Activated CD4-positive, alpha-beta T cell treated with anti-CD3 and anti-CD28 coated beads, Interleukin-2, amount 10 ng/mL, durations not matched to agents 24 days and 14 days (primary cell): ENCODE results near the gene VSIG4. TPM values are rescaled to one million over a fixed set of nuclear protein-coding genes. Genes with fewer than 3 reads are reported as not detected.
"Not testable (repeated sequence)": the region's sequence is repeated elsewhere in the genome, so short reads cannot be mapped to it uniquely, and the experiment has no call there.

Experiments
- DNase-seq: peaks from one replicate; pipeline ENCODE4 v3.0.0; 2022
- H3K27ac Mint-ChIP-seq: one replicate; pipeline ENCODE4 v1.8.0; 2022; ENCODE audit warnings: mild to moderate bottlenecking, mixed read lengths
- H3K27me3 Mint-ChIP-seq: one replicate; pipeline ENCODE4 v1.8.0; 2022; ENCODE audit warnings: mixed read lengths
- H3K36me3 Mint-ChIP-seq: one replicate; pipeline ENCODE4 v1.8.0; 2022; ENCODE audit warnings: low read depth, mild to moderate bottlenecking, mixed read lengths
- H3K4me1 Mint-ChIP-seq: one replicate; pipeline ENCODE4 v1.8.0; 2021; ENCODE audit warnings: mixed read lengths
- H3K4me3 Mint-ChIP-seq: one replicate; pipeline ENCODE4 v1.8.0; 2022; ENCODE audit warnings: mild to moderate bottlenecking, moderate library complexity, mixed read lengths
- H3K9me3 Mint-ChIP-seq: one replicate; pipeline ENCODE4 v1.8.0; 2021; ENCODE audit warnings: mixed read lengths
- intact Hi-C: fragments of 100-400 bp; cut with micrococcal nuclease; formaldehyde crosslinking; loops from one replicate; pipeline ENCODE4 v1.15.1; 2023
- total RNA-seq: library from RNA; stranded (reverse); gene quantifications from 2 replicates; pipeline ENCODE4 v1.2.3, GENCODE V29; 2022

The VSIG4 gene
- total RNA-seq, 1 donor from 2014 or later: not detected

- H3K9me3 Mint-ChIP-seq: no peaks in the 10 kb centered on the region
- H3K4me3 Mint-ChIP-seq: no peak overlapping the region
- DNase-seq: no peak
- peaks cover 3% of the 10 kb centered on the region for H3K36me3 Mint-ChIP-seq
- intact Hi-C loops: loop anchor here (2.0 kb wide), 1 partner anchor 52 kb away; no protein-coding TSS in a partner anchor
- H3K27me3 Mint-ChIP-seq: no peaks in the 10 kb centered on the region
- peak overlapping the region; percentile 68 for H3K27ac Mint-ChIP-seq
- peaks cover 17% of the 10 kb centered on the region for H3K4me1 Mint-ChIP-seq
Observed at GRCh38 chrX:65994519-65995506, 45.1 kb downstream of the VSIG4 start.

GRCh38 chrX:65993915-65994460 lies 45.9 kb downstream of the VSIG4 start:
- no peak for DNase-seq
- Mint-ChIP-seq H3K36me3 (peaks cover 3% of the 10 kb centered on the region), H3K27me3 (no peaks in the 10 kb centered on the region), H3K27ac (peak overlapping the region; percentile 68), H3K9me3 (no peaks in the 10 kb centered on the region), H3K4me3 (no peak overlapping the region), H3K4me1 (peaks cover 15% of the 10 kb centered on the region)
- intact Hi-C loops: loop anchor here (2.0 kb wide), 1 partner anchor 53 kb away; no protein-coding TSS in a partner anchor

GRCh38 chrX:65993332-65993731 lies 46.5 kb downstream of the VSIG4 start:
- intact Hi-C loops: no loop called here
- H3K9me3 Mint-ChIP-seq: no peaks in the 10 kb centered on the region
- peak overlapping the region; percentile 51 for H3K27ac Mint-ChIP-seq
- H3K27me3 Mint-ChIP-seq: no peaks in the 10 kb centered on the region
- no peak for DNase-seq
- H3K36me3 Mint-ChIP-seq: no peaks in the 10 kb centered on the region
- no peak overlapping the region for H3K4me3 Mint-ChIP-seq
- H3K4me1 Mint-ChIP-seq: peaks cover 11% of the 10 kb centered on the region

- no peak for DNase-seq
- no peaks in the 10 kb centered on the region for H3K36me3 Mint-ChIP-seq
- H3K9me3 Mint-ChIP-seq: no peaks in the 10 kb centered on the region
- no peaks in the 10 kb centered on the region for H3K27me3 Mint-ChIP-seq
- intact Hi-C loops: no loop called here
- H3K4me1 Mint-ChIP-seq: peaks cover 26% of the 10 kb centered on the region
- no peak overlapping the region for H3K4me3 Mint-ChIP-seq
- no peak overlapping the region for H3K27ac Mint-ChIP-seq
Observed at GRCh38 chrX:65990702-65991101, 49.2 kb downstream of the VSIG4 start.

GRCh38 chrX:65987811-65988210 lies 52.1 kb downstream of the VSIG4 start:
- intact Hi-C loops: loop anchor here (2.0 to 10.0 kb wide), 6 partner anchors 43 to 391 kb away; no protein-coding TSS in a partner anchor
- H3K27me3 Mint-ChIP-seq: no peaks in the 10 kb centered on the region
- H3K9me3 Mint-ChIP-seq: no peaks in the 10 kb centered on the region
- H3K27ac Mint-ChIP-seq: no peak overlapping the region
- H3K4me3 Mint-ChIP-seq: no peak overlapping the region
- H3K36me3 Mint-ChIP-seq: no peaks in the 10 kb centered on the region
- peaks cover 20% of the 10 kb centered on the region for H3K4me1 Mint-ChIP-seq
- DNase-seq: no peak

GRCh38 chrX:65985922-65986588 lies 53.8 kb downstream of the VSIG4 start:
- Mint-ChIP-seq H3K36me3 (no peaks in the 10 kb centered on the region), H3K27me3 (no peaks in the 10 kb centered on the region), H3K9me3 (no peaks in the 10 kb centered on the region), H3K27ac (peak overlapping the region; percentile 81), H3K4me1 (peaks cover 20% of the 10 kb centered on the region), H3K4me3 (no peak overlapping the region)
- intact Hi-C loops: loop anchor here (1.0 to 10.0 kb wide), 8 partner anchors 45 to 404 kb away; no protein-coding TSS in a partner anchor
- DNase-seq: peak; percentile 83

GRCh38 chrX:65985211-65985610 lies 54.7 kb downstream of the VSIG4 start:
- no peaks in the 10 kb centered on the region for H3K36me3 Mint-ChIP-seq
- H3K4me3 Mint-ChIP-seq: no peak overlapping the region

GRCh38 chrX:65977161-65977560 lies 62.7 kb downstream of the VSIG4 start:
- intact Hi-C loops: not testable (repeated sequence)

More at GRCh38 chrX:65985211-65985610, 54.7 kb downstream of the VSIG4 start:
- intact Hi-C loops: loop anchor here (5.0 to 10.0 kb wide), 4 partner anchors 60 to 388 kb away; no protein-coding TSS in a partner anchor
- no peaks in the 10 kb centered on the region for H3K9me3 Mint-ChIP-seq
- no peak overlapping the region for H3K27ac Mint-ChIP-seq
- DNase-seq: no peak
- H3K27me3 Mint-ChIP-seq: no peaks in the 10 kb centered on the region
- peaks cover 18% of the 10 kb centered on the region for H3K4me1 Mint-ChIP-seq

GRCh38 chrX:65976161-65976560 lies 63.7 kb downstream of the VSIG4 start:
- Mint-ChIP-seq H3K9me3 (no peaks in the 10 kb centered on the region), H3K27me3 (peaks cover 2% of the 10 kb centered on the region), H3K27ac (no peak overlapping the region), H3K4me1 (no peaks in the 10 kb centered on the region), H3K4me3 (no peak overlapping the region), H3K36me3 (no peaks in the 10 kb centered on the region)
- intact Hi-C loops: no loop called here
- DNase-seq: no peak

More at GRCh38 chrX:65977161-65977560, 62.7 kb downstream of the VSIG4 start:
- H3K9me3 Mint-ChIP-seq, H3K36me3 Mint-ChIP-seq, H3K27ac Mint-ChIP-seq, H3K27me3 Mint-ChIP-seq, H3K4me3 Mint-ChIP-seq, H3K4me1 Mint-ChIP-seq, DNase-seq: not testable (repeated sequence)

- H3K27me3 Mint-ChIP-seq, intact Hi-C loops, DNase-seq, H3K4me3 Mint-ChIP-seq, H3K9me3 Mint-ChIP-seq, H3K27ac Mint-ChIP-seq, H3K4me1 Mint-ChIP-seq, H3K36me3 Mint-ChIP-seq: not testable (repeated sequence)
Observed at GRCh38 chrX:65975161-65975751, 64.6 kb downstream of the VSIG4 start.

Other genes starting within 250 kb of the VSIG4 start
- not detected in 2 replicates for gene HEPH, start 124.2 kb upstream of the VSIG4 start, total RNA-seq